NCI-H1105 treated with DMSO at 0.1 percent for 48 hours (cell line): ENCODE results near the gene CDC42SE1.
"Not testable (repeated sequence)": the region's sequence is repeated elsewhere in the genome, so short reads cannot be mapped to it uniquely, and the experiment has no call there.

Experiments used
- DNase-seq: peaks from one replicate; lab custom pipeline; 2025; lab: John Stamatoyannopoulos, UW

CDC42SE1 gene

GRCh38 chr1:151059109-151060006, at the start of gene CDC42SE1:
Gene CDC42SE1, minus strand, starts transcription at chr1:151059622. Its CDS starts 3,892 bp downstream, at chr1:151055730.
- peak; percentile 82 for DNase-seq

DNA sequence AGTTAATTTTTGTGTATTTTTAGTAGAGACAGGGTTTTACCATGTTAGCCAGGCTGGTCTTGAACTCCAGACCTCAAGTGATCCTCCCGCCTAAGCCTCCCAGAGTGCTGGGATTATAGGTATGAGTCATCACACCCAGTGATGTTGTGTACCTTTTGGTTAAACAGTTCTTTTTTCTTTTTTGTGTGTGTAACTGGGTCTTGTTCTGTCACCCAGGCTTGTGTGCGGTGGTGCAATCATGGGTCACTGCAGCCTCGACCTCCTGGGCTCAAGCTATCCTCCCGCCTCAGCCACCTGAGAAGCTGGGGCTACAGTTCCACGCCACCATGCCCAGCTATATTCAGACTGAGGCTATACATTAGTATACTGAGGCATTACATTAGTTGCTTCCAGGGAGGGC, 48.9 kb upstream of the CDC42SE1 start:
- DNase-seq = no peak

DNA sequence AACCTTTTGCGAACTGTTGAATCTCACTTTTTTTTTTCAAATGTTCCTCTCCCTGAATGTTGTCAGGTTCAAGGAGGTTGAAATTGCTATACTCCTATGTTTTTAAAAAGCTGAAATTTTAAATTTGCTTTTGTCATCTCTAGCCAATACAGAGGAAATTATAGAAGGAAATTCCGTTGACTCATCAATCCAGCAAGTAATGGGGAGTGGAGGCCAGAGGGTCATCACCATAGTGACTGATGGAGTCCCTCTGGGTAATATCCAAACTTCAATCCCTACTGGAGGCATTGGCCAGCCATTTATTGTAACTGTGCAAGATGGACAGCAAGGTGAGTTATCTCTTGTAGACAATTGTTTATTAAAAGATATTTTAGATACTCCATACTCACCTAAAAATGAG, 47.5 kb upstream of the CDC42SE1 start:
- DNase-seq = no peak

DNA sequence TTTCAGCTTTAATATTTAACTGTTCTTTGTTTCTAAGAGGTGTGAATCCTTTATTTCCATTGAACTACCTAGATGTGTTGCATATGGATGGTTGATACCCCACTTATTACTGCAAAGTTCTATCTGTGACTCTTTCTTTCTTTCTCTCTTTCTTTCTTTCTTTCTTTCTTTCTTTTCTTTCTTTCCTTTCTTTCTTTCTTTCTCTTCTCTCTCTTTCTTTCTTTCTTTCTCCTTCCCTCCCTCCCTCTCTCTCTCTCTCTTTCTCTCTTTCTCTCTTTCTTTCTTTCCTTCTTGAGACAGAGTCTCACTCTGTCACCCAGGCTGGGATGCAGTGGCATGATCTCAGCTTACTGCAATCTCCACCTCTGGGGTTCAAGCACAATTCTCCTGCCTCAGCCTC, 45.2 kb upstream of the CDC42SE1 start:
- no peak for DNase-seq

DNA sequence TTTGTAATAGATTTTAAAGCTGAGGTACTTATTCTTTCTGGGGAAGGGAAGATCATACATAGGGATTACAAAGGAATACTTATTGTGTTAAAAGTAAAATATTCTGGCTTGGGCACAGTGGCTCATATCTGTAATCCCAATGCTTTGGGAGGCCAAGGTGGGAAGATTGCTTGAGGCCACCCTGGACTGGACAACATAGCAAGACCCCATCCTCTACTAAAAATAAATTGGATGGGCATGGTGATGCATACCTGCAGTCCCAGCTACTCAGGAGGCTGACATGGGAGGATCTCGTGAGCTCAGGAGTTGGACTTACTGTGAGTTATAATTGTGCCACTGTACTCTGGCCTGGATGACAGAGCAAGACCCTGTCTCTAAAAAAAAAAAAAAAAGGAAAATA, 38.7 kb upstream of the CDC42SE1 start:
- DNase-seq = no peak

GRCh38 chr1:151097426-151097825, 38.0 kb upstream of the CDC42SE1 start:
- DNase-seq = not testable (repeated sequence)

DNA sequence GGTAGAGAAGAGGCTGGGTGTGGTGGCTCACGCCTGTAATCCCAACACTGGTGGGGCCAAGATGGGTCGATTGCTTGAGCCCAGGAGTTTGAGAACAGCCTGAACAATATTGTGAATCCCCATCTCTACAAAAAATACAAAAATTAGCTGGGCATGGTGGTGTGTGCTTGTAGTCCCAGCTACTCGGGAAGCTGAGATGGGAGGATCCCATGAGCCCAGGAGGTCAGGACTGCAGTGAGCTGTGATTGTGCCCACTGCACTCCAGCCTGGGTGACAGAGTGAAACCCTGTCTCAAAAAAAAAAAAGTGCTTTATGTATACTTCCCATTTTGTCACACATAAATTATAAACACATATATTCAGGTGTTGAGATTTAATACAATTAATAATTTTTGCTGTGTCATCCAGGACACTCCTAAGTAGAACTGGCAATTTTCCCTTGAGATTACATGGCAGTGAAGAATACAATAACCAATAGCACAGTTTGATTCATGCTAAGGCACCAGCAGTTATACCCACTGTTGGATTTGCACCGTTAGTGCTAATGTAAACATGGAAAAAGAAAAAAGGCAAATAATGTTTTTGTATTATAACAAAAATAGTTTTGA, 26.6 kb upstream of the CDC42SE1 start:
- DNase-seq = no peak

DNA sequence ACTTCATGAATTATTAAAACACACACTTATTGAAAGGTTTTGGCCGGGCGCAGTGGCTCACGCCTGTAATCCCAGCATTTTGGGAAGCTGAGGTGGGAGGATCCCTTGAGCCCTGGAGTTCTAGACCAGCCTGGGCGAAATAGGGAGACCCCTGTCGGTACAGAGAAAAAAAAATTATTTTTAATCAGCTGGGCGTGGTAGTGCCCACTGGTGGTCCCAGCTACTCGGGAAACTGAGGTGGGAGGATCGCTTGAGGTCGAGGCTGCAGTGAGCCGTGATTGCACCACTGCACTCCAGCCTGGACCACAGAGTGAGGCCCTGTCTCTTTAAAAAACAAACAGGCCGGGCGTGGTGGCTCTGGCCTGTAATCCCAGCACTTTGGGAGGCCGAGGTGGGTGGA, 12.8 kb upstream of the CDC42SE1 start:
- DNase-seq = no peak

DNA sequence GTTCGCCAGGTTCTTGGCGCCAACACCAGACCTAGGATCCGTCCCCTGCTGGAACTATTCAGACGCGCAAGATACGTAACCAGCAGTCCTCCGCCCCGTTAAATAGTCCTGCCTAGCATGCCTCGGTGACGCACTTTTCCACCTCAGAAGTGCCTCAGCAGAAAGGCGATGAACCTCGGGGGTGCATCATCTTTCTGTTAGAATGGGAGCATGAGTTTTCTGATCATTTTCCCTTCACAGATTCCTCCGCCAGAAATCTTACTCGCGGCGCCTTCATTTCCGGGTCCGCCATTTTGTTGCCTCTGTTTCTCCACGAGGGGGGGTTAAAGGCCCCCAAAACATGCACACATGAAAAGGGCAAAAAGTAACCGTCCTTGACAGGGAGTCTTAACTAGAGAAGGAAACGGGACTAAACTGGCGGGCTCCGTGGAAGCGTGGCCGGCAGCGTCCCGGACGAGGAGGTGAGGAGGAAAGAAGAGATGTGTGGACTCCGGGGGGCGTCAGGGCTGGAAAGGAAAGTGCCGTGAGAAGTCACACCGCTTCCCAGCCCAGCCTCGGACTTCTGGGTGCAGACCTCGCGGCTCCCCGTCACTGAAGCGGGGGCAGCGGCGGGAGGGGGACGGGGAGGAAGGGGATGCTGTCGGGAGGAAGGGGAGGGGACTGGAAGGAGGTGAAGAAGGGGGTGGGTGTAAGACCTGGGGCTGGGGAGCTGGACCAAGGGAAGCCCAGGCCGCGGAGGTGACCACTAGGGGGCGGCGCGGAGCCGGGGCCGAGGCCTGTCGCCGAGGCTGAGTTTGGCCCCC, 11.3 kb upstream of the CDC42SE1 start, which contains the start of gene GABPB2:
TSS of gene GABPB2 (plus strand) at position 288 of the 803 bp plus-strand sequence. CDS start 17,429 bp downstream, outside the sequence.
- DNase-seq = peak; percentile 90

DNA sequence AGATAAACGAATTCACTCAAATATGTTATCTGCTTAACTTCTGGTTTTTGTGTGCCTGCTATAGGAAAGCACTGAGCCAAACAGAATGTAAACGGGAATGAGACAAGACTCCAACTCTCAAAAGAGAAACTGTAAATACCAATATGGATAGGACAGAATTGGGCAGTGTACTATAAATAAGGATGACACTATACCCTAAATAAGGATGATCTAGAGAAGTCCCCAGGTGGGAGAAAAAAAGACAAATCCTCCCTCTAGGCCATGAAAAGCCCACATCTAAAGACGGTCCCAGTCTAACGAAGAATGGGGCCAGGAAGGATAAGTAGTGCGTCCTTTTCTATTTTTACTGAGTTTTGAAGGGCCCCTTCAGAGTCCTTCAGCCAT, 9.7 kb upstream of the CDC42SE1 start:
- DNase-seq = no peak

DNA sequence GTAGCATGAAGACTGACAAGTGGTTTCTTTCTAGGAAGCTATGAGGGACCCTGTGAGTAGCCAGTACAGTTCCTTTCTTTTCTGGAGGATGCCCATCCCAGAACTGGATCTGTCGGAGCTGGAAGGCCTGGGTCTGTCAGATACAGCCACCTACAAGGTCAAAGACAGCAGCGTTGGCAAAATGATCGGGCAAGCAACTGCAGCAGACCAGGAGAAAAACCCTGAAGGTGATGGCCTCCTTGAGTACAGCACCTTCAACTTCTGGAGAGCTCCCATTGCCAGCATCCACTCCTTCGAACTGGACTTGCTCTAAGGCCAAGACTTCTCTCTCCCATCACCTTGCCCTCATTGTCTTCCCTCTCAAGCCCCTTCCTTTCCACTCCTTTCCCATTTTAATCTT, 7.8 kb upstream of the CDC42SE1 start:
- DNase-seq = no peak

DNA sequence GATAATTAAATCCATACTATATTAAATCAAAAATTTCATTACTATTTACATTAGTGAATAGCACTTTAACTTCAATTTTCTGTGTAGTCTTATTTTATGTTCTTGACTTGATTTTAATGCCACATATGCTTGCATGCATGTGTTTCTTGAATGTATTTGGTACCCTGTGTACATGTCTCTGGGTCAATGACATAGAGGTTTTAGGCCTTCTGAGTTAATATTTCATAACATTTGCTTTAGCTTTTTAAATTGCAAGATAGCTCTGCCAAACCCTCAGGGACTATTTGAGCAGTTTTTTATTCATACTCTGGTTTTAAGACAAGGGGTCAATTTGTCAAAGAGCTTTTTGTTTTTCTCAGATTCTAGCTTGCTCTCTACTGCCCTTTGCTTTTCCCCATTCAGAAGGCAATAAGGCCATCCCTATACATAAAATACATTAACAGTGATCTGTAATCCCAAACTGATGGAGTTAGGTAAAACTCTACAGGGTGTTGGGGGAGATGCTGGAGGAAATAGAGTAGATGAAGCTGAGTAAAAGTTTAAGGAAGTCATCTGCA, 5.7 kb upstream of the CDC42SE1 start:
- DNase-seq = no peak

DNA sequence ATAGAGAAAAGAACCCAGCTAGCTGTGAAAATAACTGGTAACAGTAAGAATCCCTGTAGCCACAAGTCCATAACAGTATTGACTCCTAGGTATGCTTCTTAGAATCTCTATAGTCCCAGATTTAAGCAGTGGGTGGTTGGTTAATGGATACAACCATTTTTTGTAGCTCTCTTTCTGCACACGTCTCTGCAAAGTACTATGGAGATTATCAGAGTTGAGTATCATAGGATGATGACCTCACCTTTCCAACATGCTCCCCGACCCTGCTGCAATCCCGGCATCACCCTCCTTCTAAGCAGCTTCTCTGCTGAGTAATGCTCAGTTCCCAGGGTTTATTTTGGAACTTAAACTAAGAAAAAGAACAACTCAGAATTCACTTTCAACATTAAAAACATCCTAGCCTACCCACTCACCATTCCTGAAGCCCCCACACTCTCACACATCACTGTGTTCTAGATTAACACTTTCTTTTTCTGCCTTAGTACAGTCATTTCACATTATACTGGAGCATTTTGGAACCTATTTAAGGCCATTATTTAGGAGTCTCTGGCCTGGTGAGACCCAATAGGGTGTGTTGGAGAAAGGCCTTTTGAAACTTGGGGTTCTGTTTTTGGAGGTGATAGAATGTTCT, 3.4 kb upstream of the CDC42SE1 start:
- no peak for DNase-seq

- no peak for DNase-seq
These were observed 2.3 kb upstream of the CDC42SE1 start for GRCh38 chr1:151061704-151062103.

- peak; percentile 41 for DNase-seq
These were observed 1.4 kb upstream of the CDC42SE1 start for GRCh38 chr1:151060657-151061421.

DNA sequence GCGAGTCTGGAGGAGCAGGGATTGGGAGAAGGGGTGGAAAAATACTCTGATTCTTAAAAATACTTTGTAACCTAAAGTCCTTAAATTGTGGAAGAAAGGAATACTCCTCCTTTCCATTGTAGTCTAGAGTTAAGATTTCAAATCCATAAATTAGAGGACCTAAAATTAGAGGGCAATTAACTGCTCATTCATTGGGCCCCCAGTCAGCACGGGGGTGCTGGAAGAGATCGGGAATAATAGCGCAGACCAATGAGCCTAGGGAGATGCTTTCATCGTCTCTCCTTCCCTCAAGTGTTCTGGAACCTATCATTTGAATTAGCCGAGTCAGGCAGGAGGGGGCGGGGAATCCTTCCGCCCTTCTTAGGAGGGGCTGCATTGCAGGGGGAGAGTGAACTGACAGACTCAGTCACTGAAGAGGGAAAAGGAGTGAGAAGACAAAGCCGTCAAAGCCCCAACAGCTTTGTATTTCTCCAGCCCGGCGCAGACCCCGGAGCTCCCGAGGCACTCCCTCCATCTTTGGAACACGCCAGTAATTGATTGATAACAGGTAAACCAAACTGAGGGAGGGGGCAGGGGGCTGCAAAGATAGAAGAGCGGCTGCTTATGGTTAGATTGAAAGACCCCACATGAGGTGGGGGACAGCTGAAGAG, 710 bp upstream of the CDC42SE1 start, which contains the start of gene MLLT11:
TSS of gene MLLT11 (plus strand) at position 391 of the 650 bp plus-strand sequence. CDS start 6,828 bp downstream, outside the sequence.
- DNase-seq = peak; percentile 84

DNA sequence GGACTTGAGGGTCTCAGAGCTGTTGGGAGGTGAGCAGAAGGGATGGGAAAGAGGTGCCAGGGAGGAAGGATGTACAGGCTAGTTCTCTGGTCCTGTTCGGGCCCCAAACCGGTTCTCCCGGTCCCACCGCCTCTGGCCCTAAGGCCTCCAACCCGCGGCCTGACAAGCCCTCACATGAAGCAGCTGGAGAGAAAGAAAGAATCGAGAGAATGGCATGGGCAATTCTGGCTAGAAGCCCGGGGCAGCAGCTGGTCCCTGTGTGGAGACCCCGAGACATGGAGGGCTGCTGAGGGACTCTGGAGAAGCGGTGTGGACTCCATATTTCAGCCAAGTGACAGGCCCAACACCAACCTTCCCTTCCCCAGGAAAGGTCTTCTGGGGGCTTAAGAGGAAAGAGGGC, 730 bp downstream of the CDC42SE1 start:
- DNase-seq = peak; percentile 82

DNA sequence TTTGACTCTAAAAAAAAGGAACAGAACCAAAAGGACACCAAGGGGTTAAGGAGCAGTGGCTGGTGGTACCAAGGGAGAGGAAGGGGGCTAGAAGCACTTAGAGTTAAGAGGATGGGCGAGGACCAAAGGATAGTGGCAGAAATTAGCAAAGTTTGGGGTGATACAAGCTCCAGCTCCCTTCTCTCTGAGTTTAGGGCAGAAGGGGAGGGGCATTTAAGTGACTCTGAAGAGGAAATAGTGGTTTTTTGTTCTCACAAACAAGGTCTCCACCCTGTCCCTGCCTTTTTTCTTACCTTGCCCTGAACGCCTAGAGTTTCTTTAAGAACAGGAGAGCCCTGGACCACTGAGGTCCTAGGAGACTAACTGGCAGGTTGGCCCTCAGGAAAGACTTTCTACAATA, 3.3 kb downstream of the CDC42SE1 start:
- DNase-seq = no peak

DNA sequence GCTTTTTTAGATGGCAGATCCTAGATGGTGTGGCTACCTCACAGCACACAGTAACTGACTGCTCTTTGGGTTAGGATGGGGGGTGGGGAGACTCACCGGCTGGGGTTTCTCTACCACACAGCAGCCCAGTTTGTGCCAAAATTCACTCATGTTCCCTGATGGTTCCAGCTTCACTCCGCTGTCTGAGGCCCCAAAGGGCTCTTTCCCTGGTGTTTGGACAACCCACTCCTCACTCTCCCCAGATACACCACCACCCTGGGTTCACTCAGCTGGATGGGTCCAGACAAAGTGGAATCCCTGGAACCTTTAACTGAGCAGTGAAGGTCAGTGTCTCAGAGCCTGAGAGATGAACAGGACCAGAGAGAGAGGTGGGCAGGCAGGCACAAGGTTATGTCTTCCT, 3.8 kb downstream of the CDC42SE1 start:
- DNase-seq = no peak

DNA sequence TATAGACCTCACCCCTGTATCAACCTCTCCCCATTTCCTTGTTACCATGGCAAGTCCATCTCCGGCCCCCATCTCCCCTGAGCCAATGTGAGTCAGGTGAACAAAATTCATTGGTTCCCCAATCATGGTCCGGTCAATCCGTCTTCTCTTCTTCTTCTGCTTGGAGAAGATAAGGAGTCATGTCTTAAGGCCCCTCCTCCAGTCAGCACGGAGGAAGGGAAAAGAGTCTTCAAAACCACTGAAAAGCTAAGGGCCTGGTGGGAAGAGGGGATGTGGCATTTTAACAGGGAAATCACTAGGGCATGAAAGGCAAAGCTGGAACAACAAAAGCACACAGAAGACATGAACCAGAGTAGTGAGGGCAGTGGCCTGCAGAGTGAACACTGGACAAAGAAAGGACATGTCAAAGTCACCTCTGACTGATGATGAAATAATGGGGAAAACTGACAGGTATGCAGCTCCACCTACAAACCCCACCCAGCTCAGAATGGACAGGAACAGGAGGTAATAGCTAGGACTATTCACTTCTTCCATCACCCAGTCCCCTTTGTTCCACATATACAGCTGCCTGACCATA, 4.4 kb downstream of the CDC42SE1 start:
- DNase-seq = no peak
